ENCODE results near the gene ITIH1. TPM values are rescaled to one million over a fixed set of nuclear protein-coding genes. Genes with fewer than 3 reads are reported as not detected.

Gene ITIH1
- total and polyA plus RNA-seq, 4 donors: 0.11 to 0.50 (median 0.35) TPM

- DNase-seq (no peak), ATAC-seq (ENCODE audit: insufficient read depth, low FRiP score) (no peak)
- Histone ChIP-seq H3K4me1 (ENCODE audit: control insufficient read depth in 5 of 5, insufficient read depth in 5 of 5, low read length in 5 of 5) (no peaks in the 10 kb centered on the region), H3K4me3 (no peak overlapping the region), H3K9me3 (ENCODE audit: control insufficient read depth in 4 of 4, insufficient read depth in 3 of 4, low read length in 3 of 4) (no peaks in the 10 kb centered on the region), H3K9ac (ENCODE audit: insufficient read depth in 1 of 2, low read length in 2 of 2) (no peak overlapping the region), H3K27me3 (ENCODE audit: control insufficient read depth in 3 of 3, insufficient read depth in 3 of 3, low read length in 2 of 3) (no peaks in the 10 kb centered on the region), H3K36me3 (ENCODE audit: control insufficient read depth in 4 of 4, insufficient read depth in 4 of 4, low read length in 4 of 4) (no peaks in the 10 kb centered on the region), H3K27ac (ENCODE audit: low read depth in 1 of 2, low read length in 1 of 2) (no peak overlapping the region)
- no peak for TF ChIP-seq CTCF (IDR thresholded peaks at IDR 0.05; ENCODE audit: control extremely low read depth, extremely low read depth)
- WGBS, 2 donors: 82 to 90% methylated on average over 16 of the region's 16 CpGs
These were observed 11.7 kb downstream of the ITIH1 start for GRCh38 chr3:52788890-52789745.

DNA sequence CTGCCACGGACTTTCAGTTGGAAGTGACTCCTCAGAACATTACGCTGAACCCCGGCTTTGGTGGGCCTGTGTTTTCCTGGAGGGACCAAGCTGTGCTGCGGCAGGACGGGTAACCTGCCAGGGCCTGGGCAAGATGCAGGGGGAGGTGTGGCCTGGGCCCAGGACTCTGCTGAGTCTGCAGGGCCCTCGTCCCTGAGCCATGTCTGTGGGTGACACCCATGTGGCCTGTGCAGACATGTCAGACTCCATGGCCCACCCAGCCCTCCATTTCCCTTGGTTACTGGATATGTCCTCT lies 12.3 kb downstream of the ITIH1 start:
- Histone ChIP-seq H3K9ac (ENCODE audit: insufficient read depth in 1 of 2, low read length in 2 of 2) (no peak overlapping the region), H3K36me3 (ENCODE audit: control insufficient read depth in 4 of 4, insufficient read depth in 4 of 4, low read length in 4 of 4) (no peaks in the 10 kb centered on the region), H3K9me3 (ENCODE audit: control insufficient read depth in 4 of 4, insufficient read depth in 3 of 4, low read length in 3 of 4) (no peaks in the 10 kb centered on the region), H3K4me1 (ENCODE audit: control insufficient read depth in 5 of 5, insufficient read depth in 5 of 5, low read length in 5 of 5) (no peaks in the 10 kb centered on the region), H3K4me3 (no peak overlapping the region), H3K27ac (ENCODE audit: low read depth in 1 of 2, low read length in 1 of 2) (no peak overlapping the region), H3K27me3 (ENCODE audit: control insufficient read depth in 3 of 3, insufficient read depth in 3 of 3, low read length in 2 of 3) (no peaks in the 10 kb centered on the region)
- WGBS, 2 donors: 88 to 93% methylated on average over 6 of the region's 6 CpGs
- TF ChIP-seq CTCF (IDR thresholded peaks at IDR 0.05; ENCODE audit: control extremely low read depth, extremely low read depth): no peak
- no peak for DNase-seq
- no peak for ATAC-seq (ENCODE audit: insufficient read depth, low FRiP score)

DNA sequence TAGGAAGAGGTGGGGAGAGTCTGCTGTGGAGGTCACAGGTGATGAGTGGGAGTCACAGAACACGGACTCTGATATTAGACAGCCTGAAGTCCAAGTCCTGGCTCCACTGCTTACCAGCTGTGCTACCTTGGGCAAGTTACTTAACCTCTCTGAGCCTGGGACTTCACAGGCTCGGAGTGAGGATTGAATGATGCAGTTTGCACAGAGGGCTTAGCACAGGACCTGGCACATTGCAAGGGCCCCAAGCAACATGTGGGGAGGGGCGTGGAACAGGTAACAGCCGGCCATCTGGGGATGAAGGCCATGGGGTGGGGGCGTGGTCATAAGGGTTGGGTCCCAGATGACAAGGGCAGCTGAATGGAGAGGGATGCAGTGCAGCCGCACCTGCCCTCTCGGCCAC lies 12.9 kb downstream of the ITIH1 start:
- Histone ChIP-seq H3K27me3 (ENCODE audit: control insufficient read depth in 3 of 3, insufficient read depth in 3 of 3, low read length in 2 of 3) (no peaks in the 10 kb centered on the region), H3K27ac (ENCODE audit: low read depth in 1 of 2, low read length in 1 of 2) (no peak overlapping the region), H3K9ac (ENCODE audit: insufficient read depth in 1 of 2, low read length in 2 of 2) (no peak overlapping the region), H3K9me3 (ENCODE audit: control insufficient read depth in 4 of 4, insufficient read depth in 3 of 4, low read length in 3 of 4) (no peaks in the 10 kb centered on the region), H3K4me3 (no peak overlapping the region), H3K4me1 (ENCODE audit: control insufficient read depth in 5 of 5, insufficient read depth in 5 of 5, low read length in 5 of 5) (no peaks in the 10 kb centered on the region), H3K36me3 (ENCODE audit: control insufficient read depth in 4 of 4, insufficient read depth in 4 of 4, low read length in 4 of 4) (no peaks in the 10 kb centered on the region)
- ATAC-seq (ENCODE audit: insufficient read depth, low FRiP score) (no peak), DNase-seq (no peak)
- no peak for TF ChIP-seq CTCF (IDR thresholded peaks at IDR 0.05; ENCODE audit: control extremely low read depth, extremely low read depth)
- 88 to 94% methylated on average over 7 of the region's 7 CpGs for whole genome bisulfite sequencing, 2 donors

DNA sequence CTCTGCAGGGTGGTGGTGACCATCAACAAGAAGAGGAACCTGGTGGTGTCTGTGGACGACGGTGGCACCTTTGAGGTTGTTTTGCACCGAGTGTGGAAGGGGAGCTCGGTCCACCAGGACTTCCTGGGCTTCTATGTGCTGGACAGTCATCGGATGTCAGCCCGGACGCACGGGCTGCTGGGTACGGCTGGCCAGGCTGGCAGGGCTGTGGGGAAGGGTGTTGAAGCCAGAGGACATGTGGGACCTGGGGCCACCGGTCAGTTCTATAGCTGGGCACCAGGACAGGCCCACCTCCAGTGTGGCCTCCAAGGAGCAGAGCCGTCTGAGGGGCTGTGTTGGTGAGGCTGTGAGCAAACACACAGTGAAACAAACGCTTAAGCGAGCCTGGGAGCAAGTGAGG lies 13.3 kb downstream of the ITIH1 start:
- Histone ChIP-seq H3K9ac (ENCODE audit: insufficient read depth in 1 of 2, low read length in 2 of 2) (no peak overlapping the region), H3K27ac (ENCODE audit: low read depth in 1 of 2, low read length in 1 of 2) (no peak overlapping the region), H3K36me3 (ENCODE audit: control insufficient read depth in 4 of 4, insufficient read depth in 4 of 4, low read length in 4 of 4) (no peaks in the 10 kb centered on the region), H3K4me3 (no peak overlapping the region), H3K27me3 (ENCODE audit: control insufficient read depth in 3 of 3, insufficient read depth in 3 of 3, low read length in 2 of 3) (no peaks in the 10 kb centered on the region), H3K4me1 (ENCODE audit: control insufficient read depth in 5 of 5, insufficient read depth in 5 of 5, low read length in 5 of 5) (no peaks in the 10 kb centered on the region), H3K9me3 (ENCODE audit: control insufficient read depth in 4 of 4, insufficient read depth in 3 of 4, low read length in 3 of 4) (no peaks in the 10 kb centered on the region)
- ATAC-seq (ENCODE audit: insufficient read depth, low FRiP score): no peak
- WGBS, 2 donors: 87 to 91% methylated on average over 13 of the region's 13 CpGs
- TF ChIP-seq CTCF (IDR thresholded peaks at IDR 0.05; ENCODE audit: control extremely low read depth, extremely low read depth): no peak
- DNase-seq: no peak
